Skeletal muscle cell (primary cell): Measurements from ENCODE around the gene TSACC.
"Not testable (repeated sequence)": the region's sequence is repeated elsewhere in the genome, so short reads cannot be mapped to it uniquely, and the experiment has no call there.

Experiments used
- DNase-seq: peaks from one replicate; pipeline ENCODE4 v3.0.0-alpha.2; 2010; ENCODE audit warnings: low read depth
- H3K4me3 ChIP-seq: 2 replicates; pipeline ENCODE4 v1.5.1; 2011; ENCODE audit warnings: low read depth, mild to moderate bottlenecking, control low read depth, low read length, moderate library complexity

Gene TSACC

DNA sequence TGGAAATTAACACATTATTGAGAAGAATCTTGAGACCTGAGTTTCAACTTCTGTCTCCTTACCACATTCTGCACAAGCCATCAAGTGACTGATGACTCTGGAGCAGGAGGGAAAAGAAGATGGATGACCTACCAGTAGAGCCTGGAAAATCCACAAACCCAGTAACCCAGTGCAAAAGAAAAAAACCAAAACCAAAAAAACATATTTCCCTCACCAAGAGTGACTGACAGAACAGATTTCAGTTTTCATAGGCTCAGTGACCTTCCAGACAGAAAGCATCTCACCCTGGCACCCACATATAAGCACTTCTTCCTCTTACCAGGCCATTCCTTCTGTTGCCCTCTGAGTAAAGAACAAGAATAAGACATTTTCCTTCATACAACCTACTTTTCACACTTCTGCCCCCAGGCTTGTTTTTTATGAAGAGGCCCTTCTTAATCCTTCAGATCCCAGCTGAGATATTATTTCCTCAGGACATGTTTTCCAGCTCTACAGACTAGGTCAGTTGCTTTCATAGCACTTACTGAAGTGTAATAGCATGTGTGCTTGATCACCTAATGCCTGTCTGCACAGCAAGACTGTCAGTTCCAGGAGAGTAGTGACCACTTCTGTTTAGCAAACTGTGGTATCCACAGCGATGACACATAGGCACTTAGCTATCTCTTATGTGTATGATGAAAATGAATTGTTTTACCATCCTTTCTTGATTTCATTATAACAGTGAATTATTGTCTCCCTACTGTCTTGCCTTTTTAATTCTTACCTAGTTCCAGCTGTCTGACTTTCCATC is 4.0 kb downstream of the TSACC start:
- DNase-seq: no peak
- H3K4me3 ChIP-seq: no peak overlapping the region

DNA sequence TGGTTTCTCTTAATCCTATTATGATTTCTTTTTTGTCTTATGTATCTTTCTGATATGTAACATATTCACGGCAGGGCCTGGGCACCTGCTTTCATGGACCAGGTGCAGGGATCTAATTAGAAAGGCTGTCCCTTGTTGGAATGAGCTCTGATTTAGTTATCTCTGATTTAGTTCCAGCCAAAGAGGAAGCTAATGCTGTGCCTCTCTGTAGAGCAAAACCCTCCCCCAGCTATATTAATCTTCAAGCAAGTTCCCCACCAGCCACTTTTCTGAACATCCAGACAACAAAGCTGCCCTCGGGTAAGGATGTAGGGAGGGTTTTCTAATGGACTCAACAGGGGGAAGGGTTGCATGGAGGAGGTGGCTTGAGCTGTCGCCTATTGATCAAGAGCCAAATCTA is 6.1 kb downstream of the TSACC start:
- DNase-seq: no peak
- no peak overlapping the region for H3K4me3 ChIP-seq

DNA sequence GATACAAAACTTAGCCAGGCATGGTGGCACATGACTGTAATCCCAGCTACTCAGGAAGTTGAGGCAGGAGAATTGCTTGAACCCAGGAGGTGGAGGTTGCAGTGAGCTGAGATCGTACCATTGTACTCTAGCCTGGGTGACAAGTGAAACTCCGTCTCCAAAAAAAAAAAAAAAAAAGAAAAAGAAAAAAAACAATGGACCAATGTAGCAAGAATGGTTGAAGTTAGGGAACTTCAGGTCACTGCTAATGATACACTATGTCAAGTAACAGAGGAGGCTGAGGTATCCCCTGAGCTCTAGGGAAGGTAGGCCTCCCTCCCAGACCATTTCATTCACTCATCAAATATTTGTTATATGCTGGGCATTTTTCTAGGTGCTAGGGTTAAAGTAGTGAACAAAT is 7.7 kb downstream of the TSACC start:
- not testable (repeated sequence) for DNase-seq, H3K4me3 ChIP-seq

DNA sequence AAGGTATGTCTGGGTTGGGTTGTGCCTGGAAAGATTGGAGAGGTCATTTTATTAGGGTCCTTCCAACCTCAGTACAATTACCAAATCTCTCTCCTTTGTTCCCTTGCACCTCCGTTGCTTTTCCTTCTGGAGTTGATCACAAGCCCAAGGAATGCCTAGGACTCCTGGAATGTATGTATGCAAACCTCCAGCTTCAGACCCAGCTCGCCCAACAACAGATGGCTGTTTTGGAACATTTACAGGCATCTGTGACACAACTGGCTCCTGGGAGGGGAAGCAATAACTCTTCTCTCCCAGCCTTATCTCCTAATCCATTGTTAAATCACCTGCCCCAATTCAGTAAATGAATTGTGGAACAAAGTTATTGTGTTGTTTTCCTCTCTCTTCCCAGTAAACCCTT is 8.3 kb downstream of the TSACC start:
- H3K4me3 ChIP-seq: no peak overlapping the region
- DNase-seq: no peak

DNA sequence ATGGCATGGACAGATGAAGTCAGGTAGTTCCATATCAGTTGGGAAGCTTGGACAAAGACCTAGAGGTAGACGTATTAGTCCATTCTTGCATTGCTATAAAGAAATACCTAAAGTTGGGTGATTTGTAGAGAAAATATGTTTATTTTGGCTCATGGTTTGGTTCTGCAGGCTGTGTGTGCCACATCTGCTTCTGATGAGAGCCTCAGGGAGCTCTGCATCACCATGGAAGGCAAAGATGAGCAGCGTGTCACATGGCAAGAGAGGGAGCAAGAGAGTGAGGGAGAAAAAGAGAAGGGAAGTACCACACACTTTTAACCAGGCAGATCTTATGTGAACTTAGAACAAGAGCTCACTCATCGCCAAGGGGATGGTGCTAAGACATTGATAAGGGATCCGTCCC is 9.0 kb downstream of the TSACC start:
- H3K4me3 ChIP-seq: no peak overlapping the region
- peak; percentile 46 for DNase-seq

DNA sequence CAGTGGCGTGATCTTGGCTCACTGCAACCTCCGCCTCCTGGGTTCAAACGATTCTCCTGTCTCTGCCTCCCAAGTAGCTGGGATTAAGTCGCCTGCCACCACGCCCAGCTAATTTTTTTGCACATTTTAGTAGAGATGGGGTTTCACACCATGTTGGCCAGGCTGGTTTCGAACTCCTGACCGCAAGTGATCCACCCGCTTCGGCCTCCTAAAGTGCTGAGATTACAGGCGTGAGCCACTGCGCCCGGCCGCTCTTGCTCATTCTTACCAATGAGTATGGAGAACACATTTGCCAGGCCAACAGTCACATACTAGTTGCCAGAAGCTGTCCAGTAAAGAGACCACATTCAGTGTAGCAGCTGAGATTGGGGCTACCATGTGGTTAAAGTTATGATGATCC is 14.2 kb downstream of the TSACC start:
- not testable (repeated sequence) for H3K4me3 ChIP-seq, DNase-seq

DNA sequence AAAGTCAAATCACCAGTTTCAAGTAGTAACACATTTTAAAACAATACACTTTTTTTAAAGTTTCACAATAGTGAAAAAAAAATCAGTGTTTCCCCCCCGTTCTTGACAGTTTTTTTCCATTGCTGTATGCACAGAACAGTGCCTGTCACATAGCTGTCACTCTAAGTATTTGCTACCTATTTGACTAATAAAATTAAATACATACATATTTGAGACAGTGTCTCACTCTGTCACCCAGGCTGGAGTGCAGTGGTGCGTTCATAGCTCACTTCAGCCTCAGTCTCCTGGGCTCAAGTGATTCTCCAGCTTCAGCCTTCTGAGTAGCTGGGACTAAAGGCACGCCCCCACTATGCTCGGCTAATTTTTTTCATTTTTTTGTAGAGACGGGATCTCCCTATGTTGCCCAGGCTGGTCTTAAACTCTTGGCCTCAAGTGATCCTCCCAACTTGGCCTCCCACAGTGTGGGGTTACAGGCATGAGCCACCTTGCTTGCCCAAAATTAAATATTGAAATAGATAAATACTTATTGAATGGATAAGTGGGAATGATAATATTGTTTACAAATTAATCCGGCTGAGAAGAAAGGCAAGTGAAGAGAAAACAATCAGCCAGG is 18.0 kb downstream of the TSACC start:
- DNase-seq: no peak
- no peak overlapping the region for H3K4me3 ChIP-seq

DNA sequence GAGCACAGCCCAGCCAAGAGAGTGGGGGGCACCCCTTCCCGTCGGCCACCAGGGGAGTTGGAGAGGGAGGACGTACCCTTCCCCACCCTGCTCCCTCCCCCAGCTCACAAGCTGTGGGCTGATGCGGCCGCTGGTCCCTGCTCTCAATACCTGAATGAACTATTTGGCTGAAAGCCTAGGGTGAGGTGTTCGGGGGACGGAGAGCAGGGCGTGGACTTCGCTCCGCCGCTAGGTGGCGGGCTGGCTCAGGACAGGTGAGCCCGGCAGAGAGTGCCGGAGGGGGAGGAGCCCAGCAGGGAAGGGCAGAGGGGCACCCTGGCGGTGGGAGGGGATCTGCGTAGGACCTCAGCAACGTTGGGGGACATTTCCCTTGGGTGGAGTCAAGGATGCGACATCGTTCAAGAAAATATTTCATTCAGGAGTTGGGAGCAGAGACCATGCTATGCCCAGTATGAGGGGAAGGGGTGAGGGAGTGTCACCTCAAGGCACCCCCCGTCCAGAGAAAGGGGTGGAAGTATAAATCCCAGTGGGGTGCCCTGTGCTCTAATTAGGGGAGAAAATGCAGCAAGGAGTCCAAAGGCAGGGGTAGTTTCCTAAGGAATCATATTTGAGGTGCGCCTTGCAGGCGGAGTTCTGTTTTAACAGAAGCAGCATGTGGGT is 18.7 kb downstream of the TSACC start:
- no peak overlapping the region for H3K4me3 ChIP-seq
- DNase-seq: no peak

DNA sequence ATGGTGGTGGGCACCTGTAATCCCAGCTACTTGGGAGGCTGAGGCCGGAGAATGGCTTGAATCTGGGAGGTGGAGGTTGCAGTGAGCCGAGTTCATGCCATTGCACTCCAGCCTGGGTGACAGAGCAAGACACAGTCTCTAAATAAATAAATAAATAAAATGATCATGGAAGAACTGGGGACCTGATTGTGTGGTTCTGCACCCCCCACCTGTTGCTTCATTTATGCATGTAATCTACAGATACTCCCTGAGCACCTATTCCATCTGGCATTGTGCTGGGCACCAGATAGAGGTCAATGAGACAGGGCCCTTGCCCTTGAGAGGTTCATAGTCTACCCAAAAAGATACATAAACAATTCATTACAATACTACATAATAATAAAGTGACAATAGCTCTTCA is 19.7 kb downstream of the TSACC start:
- H3K4me3 ChIP-seq: no peak overlapping the region
- DNase-seq: no peak

DNA sequence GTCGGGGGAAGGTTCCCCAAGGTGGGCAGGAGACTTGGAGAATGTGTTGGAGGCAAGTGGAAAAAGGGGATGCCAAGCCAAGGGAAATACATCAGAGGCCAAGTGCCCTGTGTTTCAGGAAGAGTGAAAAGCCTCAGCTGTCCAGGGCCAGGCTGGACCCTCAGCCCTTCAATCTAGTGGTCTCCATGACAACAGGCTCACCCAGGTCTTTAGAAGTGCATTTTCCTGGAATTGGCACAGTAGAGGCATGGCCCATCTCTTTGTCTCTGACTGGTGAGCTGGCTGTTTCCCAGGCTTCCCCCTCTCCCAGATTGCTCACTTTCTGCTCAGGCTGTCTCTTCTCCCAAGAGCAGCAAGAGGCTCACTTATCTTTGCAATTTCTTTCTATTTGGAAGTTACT is 20.3 kb downstream of the TSACC start:
- H3K4me3 ChIP-seq: no peak overlapping the region
- DNase-seq: no peak

DNA sequence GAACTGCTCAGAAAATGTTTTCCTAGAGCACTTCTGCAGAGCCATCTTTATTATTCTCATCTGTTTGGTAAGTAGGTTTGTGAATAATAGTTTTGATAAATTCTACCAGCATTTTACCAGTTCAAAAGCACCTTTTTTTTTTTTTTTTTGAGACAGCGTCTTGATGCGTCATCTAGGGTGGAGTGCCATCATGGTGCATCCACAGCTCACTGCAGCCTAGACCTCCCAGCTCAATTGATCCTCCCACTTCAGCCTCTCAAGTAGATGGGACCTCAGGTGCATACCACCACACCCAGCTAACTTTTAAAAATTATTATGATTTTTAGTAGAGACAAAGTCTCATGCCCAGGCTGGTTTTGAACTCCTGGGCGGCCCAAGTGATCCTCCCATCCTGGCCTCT is 20.9 kb downstream of the TSACC start:
- no peak for DNase-seq
- H3K4me3 ChIP-seq: no peak overlapping the region

DNA sequence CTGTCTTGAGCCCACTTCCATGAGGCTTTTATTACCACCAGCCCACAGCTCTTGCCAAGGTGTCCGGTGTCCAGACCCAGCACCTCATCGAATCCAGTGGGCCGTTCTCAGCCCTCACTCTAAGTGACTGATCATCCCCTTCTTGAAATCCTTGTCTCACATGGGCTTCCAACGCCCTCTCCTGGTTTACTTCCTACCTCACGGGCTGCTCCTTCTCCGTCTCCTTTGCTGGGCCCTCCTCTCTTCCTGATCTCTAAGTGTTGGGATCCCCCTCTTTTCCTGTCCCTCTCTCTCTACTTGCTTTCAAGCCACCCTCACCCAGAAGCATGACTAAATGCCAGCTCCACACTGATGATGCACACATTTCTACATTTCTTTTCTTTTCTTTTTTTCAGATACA is 21.6 kb downstream of the TSACC start:
- no peak overlapping the region for H3K4me3 ChIP-seq
- no peak for DNase-seq

DNA sequence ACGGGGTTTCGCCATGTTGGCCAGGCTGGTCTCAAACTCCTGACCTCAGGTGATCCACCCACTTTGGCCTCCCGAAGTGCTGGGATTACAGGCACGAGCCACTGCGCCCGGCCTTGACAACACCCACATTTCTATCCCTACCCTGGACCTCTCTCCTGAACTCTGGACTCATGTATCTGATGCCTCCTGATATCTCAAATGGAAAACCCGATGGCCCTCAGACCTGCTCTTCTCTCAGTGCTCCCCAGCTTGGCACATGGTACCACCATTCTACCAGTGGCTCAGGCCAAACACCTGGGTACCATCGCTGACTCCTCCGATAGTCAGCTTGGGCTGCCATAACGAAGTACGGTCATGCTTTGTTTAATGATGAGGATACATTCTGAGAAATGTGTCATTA is 22.2 kb downstream of the TSACC start:
- no peak for DNase-seq
- no peak overlapping the region for H3K4me3 ChIP-seq

DNA sequence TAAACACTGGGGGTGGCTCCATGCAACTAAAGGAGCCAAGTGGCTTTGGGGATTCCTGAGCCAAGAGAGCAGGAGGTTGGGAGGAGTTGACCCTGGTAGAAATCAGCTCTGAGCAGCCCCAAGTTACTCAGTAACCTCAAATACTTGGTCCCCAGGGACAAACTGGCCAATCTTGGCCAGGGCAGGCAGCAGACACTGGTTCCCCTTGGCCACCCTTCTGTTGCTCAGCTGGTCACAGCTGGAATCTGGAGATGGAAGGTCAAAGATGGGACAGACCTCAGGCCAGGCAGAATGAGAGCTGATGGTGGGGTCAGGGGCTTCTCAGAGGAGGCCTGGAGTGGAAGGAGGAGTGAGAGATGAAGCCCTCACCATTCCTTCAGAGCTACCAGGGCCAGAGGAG is 27.4 kb downstream of the TSACC start:
- no peak for DNase-seq
- no peak overlapping the region for H3K4me3 ChIP-seq

DNA sequence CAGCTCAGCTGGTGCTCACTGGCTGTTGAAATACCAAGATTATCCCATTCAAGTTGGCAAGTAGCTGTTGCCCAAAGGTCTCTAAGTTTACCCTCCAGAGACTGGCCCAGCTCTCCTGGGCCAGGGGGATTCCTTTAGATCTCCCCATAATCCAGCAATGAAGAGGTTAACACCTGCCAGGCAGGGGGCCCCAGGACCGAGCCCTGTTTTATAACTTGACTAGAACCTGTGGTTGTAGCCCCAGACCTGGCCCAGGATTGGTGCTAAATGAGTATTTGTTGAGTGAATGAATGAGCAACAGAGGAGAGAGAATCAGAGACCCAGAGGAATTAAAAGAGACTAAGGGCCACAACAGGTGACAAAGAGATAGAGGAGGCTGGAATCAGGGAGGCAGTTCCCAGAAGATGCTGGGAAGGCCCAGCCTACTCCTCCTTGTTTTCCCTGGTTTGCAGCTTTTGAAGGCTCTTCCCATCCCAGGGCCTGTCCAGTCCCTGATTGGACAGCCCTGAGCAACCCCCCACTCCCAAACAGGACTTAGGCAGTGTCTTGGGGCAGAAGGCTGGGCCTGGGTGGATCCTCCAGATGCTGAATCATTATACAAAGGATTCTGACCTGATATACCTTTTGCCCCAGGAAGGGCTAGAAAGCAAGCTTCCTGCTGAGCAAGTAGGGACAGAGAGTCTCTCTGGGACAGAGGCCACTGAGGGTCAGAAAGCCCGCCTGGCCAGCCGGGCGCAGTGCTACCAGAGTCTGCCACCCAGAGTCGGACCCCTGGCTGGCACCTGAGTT is 28.2 kb downstream of the TSACC start:
- DNase-seq: no peak
- no peak overlapping the region for H3K4me3 ChIP-seq

DNA sequence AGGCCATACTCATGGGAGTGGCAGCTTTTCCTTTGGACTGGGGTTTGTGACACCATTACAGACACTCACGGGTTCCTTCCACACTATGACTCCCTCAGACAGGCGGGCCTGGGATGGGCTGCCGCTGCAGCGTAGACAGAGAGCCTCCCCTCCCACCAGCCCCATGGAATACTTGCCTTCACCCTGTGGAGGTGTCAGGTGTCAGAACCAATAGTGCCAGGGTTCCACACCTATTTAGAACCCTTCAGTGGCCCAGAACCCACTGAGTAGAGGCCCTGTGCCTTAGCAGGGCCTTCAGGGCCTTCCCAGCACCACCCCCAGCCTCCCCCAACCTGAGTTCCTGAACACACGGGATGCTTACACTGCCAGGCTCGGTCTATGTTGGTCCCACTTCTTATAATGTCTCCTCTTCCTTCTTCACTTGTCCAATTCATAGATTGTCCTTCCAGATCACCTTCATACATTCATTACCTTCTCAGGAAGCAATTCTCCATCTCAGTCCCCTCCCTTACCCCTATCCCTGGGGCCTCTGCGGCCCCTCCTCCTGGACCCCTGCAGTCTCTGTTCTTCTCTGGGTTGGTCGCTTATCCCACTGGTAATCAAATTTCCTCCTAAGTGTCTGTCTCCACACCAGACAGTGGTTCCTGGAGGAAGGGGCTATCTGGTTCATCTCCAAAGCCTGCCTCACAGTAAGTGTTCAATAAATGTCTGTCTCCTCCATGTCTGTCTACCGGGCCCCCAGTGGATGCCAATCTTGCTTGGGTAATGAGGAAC is 29.2 kb downstream of the TSACC start:
- no peak for DNase-seq
- no peak overlapping the region for H3K4me3 ChIP-seq

DNA sequence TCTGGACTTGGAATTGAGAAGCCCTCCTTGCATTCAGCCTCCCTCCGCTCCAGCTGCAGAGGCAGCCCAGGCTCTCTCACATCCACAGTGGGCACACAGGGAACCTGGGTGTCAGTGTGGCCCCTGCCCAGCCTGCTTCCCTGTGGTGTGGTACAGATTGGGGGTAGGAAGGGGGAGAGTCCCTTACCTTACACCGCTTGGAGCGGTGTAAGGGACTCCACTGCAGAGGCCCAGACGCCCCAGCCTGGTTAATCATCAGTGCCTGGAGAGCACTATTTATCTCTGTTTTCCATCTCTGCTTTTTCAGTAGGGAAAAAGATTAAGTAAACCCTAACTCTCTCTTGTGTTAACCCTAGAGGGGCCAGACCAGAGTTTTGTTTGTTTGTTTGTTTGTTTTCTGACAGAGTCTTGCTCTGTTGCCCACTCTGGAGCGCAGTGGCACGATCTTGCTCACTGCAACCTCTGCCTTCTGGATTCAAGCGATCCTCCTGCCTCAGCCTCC is 29.9 kb downstream of the TSACC start:
- no peak for DNase-seq

DNA sequence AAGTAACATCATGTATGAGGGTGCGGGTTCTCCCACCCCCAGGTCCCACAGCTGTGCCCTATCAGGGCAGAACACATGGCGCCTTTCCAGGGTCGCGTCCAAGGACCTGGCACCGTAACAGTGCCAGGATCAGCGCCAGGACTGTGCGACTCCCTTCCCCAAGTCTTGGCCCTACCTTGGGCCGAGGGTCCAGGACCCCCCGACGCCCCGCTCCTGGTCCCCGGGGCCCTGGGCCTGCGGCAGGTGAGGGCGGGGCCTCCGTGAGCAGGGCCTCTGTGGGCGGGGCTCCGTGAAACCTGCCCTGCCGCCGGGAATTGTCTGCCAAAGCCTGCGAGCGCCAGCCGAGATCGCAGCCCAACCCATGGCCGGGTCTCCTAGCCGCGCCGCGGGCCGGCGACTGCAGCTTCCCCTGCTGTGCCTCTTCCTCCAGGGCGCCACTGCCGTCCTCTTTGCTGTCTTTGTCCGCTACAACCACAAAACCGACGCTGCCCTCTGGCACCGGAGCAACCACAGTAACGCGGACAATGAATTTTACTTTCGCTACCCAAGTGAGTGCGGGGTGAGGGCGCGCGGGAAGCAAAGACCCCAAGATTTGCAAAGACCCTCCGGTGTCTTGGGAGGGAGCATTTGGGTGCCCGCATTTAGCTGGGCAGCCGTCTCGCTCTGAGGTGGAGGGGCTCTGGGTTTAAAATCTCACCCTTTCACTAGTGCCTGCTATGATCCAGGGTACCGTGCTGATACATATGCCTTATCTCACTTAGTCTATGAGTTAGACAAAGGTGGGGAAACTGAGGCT is 30.8 kb downstream of the TSACC start, which contains the start of gene RHBG:
Gene RHBG (plus strand): TSS at position 323 of the 796 bp plus-strand sequence. CDS start 39 bp downstream, at position 362.
- peak within 1 kb of the TSS; percentile 29 for H3K4me3 ChIP-seq
- no peak for DNase-seq

More for the DNA sequence above, 29.9 kb downstream of the TSACC start:
- H3K4me3 ChIP-seq: no peak overlapping the region
